Endothelial cell of umbilical vein (primary cell): ENCODE data around the gene TBC1D14. TPM values are rescaled to one million over a fixed set of nuclear protein-coding genes. Genes with fewer than 3 reads are reported as not detected.

ENCODE experiments used
- BruUV-seq: library from RNA; stranded (reverse); fragments of 400-500 nt; replicated peaks from 2 replicates; lab custom pipeline; 2021; lab: Mats Ljungman, UMichigan
- CTCF ChIA-PET: fragments of 300-600, 350-600 bp; sonication (Branson Sonifier 250); formaldehyde crosslinking; loops from one replicate; lab custom pipeline; 2021; ENCODE audit warnings: antibody characterized with exemption, inconsistent platforms; lab: Charles Lee
- POLR2A ChIA-PET: fragments of 300-600, 350-600 bp; sonication (Branson Sonifier 250); formaldehyde crosslinking; loops from one replicate; lab custom pipeline; 2021; ENCODE audit warnings: antibody characterized with exemption, inconsistent platforms; lab: Charles Lee
- DNase-seq: peaks from one replicate; pipeline ENCODE4 v3.0.0-alpha.2; 2011; ENCODE audit warnings: low read depth, low spot score
- FAIRE-seq: peaks from 2 replicates; lab custom pipeline; 2011; peaks lifted over from hg19 to GRCh38; lab: Jason Lieb, UNC
- H2AFZ ChIP-seq: 2 replicates; pipeline ENCODE4 v1.6.0; 2012; ENCODE audit warnings: low read depth, low read length, control low read depth, inconsistent platforms
- H3K27ac ChIP-seq: 2 replicates; pipeline ENCODE4 v1.5.1; 2011; ENCODE audit warnings: low read depth, mild to moderate bottlenecking, control low read depth, low read length, moderate library complexity; ENCODE audit not compliant: insufficient read depth
- H3K27me3 ChIP-seq, 2 experiments: 2 replicates each; pipeline versions ENCODE4 v1.6.0 to v1.6.1; 2011; ENCODE audit warnings: low read length in 2 of 2, mixed read lengths in 1 of 2; ENCODE audit not compliant: control insufficient read depth in 2 of 2, insufficient read depth in 2 of 2
- H3K36me3 ChIP-seq, 2 experiments: 2 replicates in 1 of 2; 3 replicates in 1 of 2; pipeline ENCODE4 v1.5.1; 2011; ENCODE audit warnings: low read length in 2 of 2, mild to moderate bottlenecking in 1 of 2, moderate library complexity in 1 of 2; ENCODE audit not compliant: control insufficient read depth in 2 of 2, insufficient read depth in 2 of 2; ENCODE audit errors: extremely low read depth in 1 of 2
- H3K4me1 ChIP-seq: 3 replicates; pipeline ENCODE4 v1.5.1; 2011; ENCODE audit warnings: mild to moderate bottlenecking, low read length; ENCODE audit not compliant: control insufficient read depth, insufficient read depth; ENCODE audit errors: extremely low read depth
- H3K4me2 ChIP-seq: 2 replicates; pipeline ENCODE4 v1.6.1; 2011; ENCODE audit warnings: low read length, control low read depth, mixed read lengths; ENCODE audit not compliant: insufficient read depth
- H3K4me3 ChIP-seq, 3 experiments: fragments of 200-600 bp in 1 of 3; sonication (generic), shearing (Covaris generic) in 1 of 3; replicated peaks in 1 of 3; 2 replicates each; pipeline ENCODE4 v1.5.1; 2011 to 2016; ENCODE audit warnings: control low read depth in 3 of 3, low read length in 3 of 3, mild to moderate bottlenecking in 2 of 3, inconsistent platforms in 1 of 3, low read depth in 1 of 3, moderate library complexity in 1 of 3; ENCODE audit not compliant: insufficient read depth in 1 of 3
- H3K79me2 ChIP-seq: 2 replicates; pipeline ENCODE4 v1.6.0; 2012; ENCODE audit warnings: low read length, inconsistent platforms; ENCODE audit not compliant: control insufficient read depth, insufficient read depth
- H3K9ac ChIP-seq: replicated peaks from 2 replicates; pipeline ENCODE3; 2011; ENCODE audit warnings: low read length, control low read depth; ENCODE audit not compliant: insufficient read depth; ENCODE audit errors: extremely low read depth
- H3K9me1 ChIP-seq: replicated peaks from 3 replicates; pipeline ENCODE4 v1.6.0; 2011; ENCODE audit warnings: mild to moderate bottlenecking, low read length; ENCODE audit not compliant: control insufficient read depth, insufficient read depth; ENCODE audit errors: extremely low read depth
- H3K9me3 ChIP-seq: replicated peaks from 2 replicates; pipeline ENCODE4 v1.5.1; 2012; ENCODE audit warnings: low read length, inconsistent platforms; ENCODE audit not compliant: control insufficient read depth, insufficient read depth
- H4K20me1 ChIP-seq: replicated peaks from 2 replicates; pipeline ENCODE3; 2011; ENCODE audit warnings: mild to moderate bottlenecking, low read length; ENCODE audit not compliant: control insufficient read depth, insufficient read depth; ENCODE audit errors: extremely low read depth
- FOS ChIP-seq: IDR thresholded peaks from 2 replicates; pipeline ENCODE4 v1.6.1; 2011; ENCODE audit warnings: mild to moderate bottlenecking, low read length, moderate library complexity, borderline replicate concordance; ENCODE audit not compliant: insufficient read depth
- MAX ChIP-seq: IDR thresholded peaks from 2 replicates; pipeline ENCODE4 v1.6.1; 2011; ENCODE audit not compliant: insufficient read depth, insufficient read length
- POLR2A ChIP-seq: IDR thresholded peaks from 2 replicates; pipeline ENCODE4 v1.6.1; 2012; ENCODE audit warnings: low read depth, mild to moderate bottlenecking, control low read depth, low read length
- dilution Hi-C: fragments of 300-500 bp; cut with MboI; formaldehyde crosslinking; loops from one replicate; pipeline ENCODE4 v1.15.0; 2019; ENCODE audit warnings: low sequenced_read_pairs; ENCODE audit not compliant: extremely low pct_ligation_motif_present
- intact Hi-C: fragments of 100-400 bp; cut with micrococcal nuclease; formaldehyde crosslinking; loops from one replicate; pipeline ENCODE4 v1.10.0; 2022
- polyA plus RNA-seq, 4 experiments: library from polyadenylated mRNA; depleted of rRNA in 3 of 4; stranded (reverse) in 3 of 4; unstranded in 1 of 4; fragments of >200 nt; gene quantifications; 2 replicates each; pipeline versions ENCODE4 v1.2.1 to v1.2.3, GENCODE V29; 2011 to 2012; ENCODE audit warnings: missing spikeins in 1 of 4
- total RNA-seq: library from RNA; stranded (reverse); gene quantifications from 2 replicates; pipeline ENCODE4 v1.2.3, GENCODE V29; 2021
- TF ChIP-seq, protein P1 (sequence below), 2 donors: IDR thresholded peaks; 1 replicate in 1 of 2; 2 replicates in 1 of 2; pipeline ENCODE4 v1.5.1; 2011; ENCODE audit warnings: low read length in 2 of 2, mild to moderate bottlenecking in 2 of 2, moderate library complexity in 2 of 2, control low read depth in 1 of 2, inconsistent platforms in 1 of 2, low read depth in 1 of 2; ENCODE audit not compliant: insufficient read depth in 1 of 2; ENCODE audit errors: extremely low read depth in 1 of 2

The TBC1D14 gene
- total and polyA plus RNA-seq, 2 donors (not counting 3 experiments of a cell fraction or from before 2014, with no cell fraction given), result 23.7 to 24.8 TPM

DNA sequence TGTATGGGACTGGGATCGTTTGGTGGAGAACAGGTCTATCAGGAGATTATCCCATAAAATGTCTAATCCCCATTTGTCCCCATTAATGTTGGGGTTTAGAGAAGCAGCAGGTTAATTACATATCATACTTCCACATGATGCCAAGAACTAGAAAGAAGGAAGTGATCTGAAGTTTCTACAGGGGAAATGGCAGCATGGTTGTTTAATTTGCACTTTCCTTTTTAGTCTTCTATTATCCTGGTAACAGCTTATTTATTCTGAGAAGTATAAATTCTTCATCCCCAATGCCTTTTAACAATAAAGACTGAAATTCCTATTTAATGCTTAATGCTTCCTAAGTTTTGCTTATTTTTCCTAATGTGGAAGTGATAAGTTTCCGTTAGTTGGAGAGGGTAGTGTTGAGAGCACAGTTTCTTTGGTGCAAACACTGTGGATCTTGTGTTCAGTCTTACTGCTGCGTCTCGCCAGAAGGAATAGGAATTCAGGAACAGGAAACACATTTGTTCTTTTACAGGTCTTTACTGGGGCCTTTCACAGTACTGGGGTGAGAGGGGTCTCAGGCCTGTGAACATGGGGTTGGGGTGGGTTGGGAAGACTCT lies 74.0 kb downstream of the TBC1D14 start:
- H4K20me1 ChIP-seq, result no peaks in the 10 kb centered on the region
- ChIA-PET POLR2A (interaction anchor here (0.6 kb wide), 1 partner anchor 84 kb away, joined by 3 read pairs; no protein-coding TSS in a partner anchor), CTCF (interaction anchor here (0.7 to 3.6 kb wide), 5 partner anchors 9 to 84 kb away, joined by 3 to 28 read pairs (median 3); partner anchors contain the start of gene GRPEL1)
- dilution Hi-C loops, result no loop called here
- no TSS peak for BruUV-seq
- H3K9me1 ChIP-seq, result no peaks in the 10 kb centered on the region
- no peaks in the 10 kb centered on the region for H3K9me3 ChIP-seq
- no peaks in the 10 kb centered on the region for H3K36me3 ChIP-seq
- H3K9ac ChIP-seq, result peak overlapping the region; percentile 34
- intact Hi-C loops, result loop anchor here (1.0 to 2.0 kb wide), 2 partner anchors 9 to 263 kb away; no protein-coding TSS in a partner anchor
- peaks cover 48% of the 10 kb centered on the region for H3K4me1 ChIP-seq
- peak overlapping the region; percentile 7 for H2AFZ ChIP-seq
- FAIRE-seq, result peak; percentile 80
- peak; percentile 85 for DNase-seq
- TF ChIP-seq, protein P1, sequence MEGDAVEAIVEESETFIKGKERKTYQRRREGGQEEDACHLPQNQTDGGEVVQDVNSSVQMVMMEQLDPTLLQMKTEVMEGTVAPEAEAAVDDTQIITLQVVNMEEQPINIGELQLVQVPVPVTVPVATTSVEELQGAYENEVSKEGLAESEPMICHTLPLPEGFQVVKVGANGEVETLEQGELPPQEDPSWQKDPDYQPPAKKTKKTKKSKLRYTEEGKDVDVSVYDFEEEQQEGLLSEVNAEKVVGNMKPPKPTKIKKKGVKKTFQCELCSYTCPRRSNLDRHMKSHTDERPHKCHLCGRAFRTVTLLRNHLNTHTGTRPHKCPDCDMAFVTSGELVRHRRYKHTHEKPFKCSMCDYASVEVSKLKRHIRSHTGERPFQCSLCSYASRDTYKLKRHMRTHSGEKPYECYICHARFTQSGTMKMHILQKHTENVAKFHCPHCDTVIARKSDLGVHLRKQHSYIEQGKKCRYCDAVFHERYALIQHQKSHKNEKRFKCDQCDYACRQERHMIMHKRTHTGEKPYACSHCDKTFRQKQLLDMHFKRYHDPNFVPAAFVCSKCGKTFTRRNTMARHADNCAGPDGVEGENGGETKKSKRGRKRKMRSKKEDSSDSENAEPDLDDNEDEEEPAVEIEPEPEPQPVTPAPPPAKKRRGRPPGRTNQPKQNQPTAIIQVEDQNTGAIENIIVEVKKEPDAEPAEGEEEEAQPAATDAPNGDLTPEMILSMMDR (IDR thresholded peaks at IDR 0.05; ENCODE audit: extremely low read depth in 1 of 2, insufficient read depth in 1 of 2, low read depth in 1 of 2, low read length in 2 of 2), result no peak
- TF ChIP-seq FOS (no peak), POLR2A (no peak), MAX (no peak)
- H3K27ac ChIP-seq, result peak overlapping the region; percentile 66
- peaks cover 9% of the 10 kb centered on the region for H3K79me2 ChIP-seq
- peak overlapping the region in 1 of 3 experiments; percentile 30 for H3K4me3 ChIP-seq
- peak overlapping the region; percentile 87 for H3K4me2 ChIP-seq
- no peaks in the 10 kb centered on the region for H3K27me3 ChIP-seq
